ENCODE data around the gene PEX16. TPM values are rescaled to one million over a fixed set of nuclear protein-coding genes. Genes with fewer than 3 reads are reported as not detected.
"Not testable (repeated sequence)": the region's sequence is repeated elsewhere in the genome, so short reads cannot be mapped to it uniquely, and the experiment has no call there.

The PEX16 gene
- total and polyA plus RNA-seq, 4 experiments from 2014 or later, result 49.6 to 71.5 (median 57.9) TPM

- Mint-ChIP-seq H3K9me3 (no peaks in the 10 kb centered on the region), H3K36me3 (peaks cover 0 to 6% of the 10 kb centered on the region in 2 donors), H3K4me1 (peaks cover 5 to 20% (median 12%) of the 10 kb centered on the region in 4 donors), H3K27me3 (peaks cover 3 to 4% of the 10 kb centered on the region in 2 donors), H3K27ac (no peak overlapping the region), H3K4me3 (peak overlapping the region in 1 of 8 donors; percentile 30)
- H3K27me3 ChIP-seq (ENCODE audit: insufficient read depth, low read length), result no peaks in the 10 kb centered on the region
- intact Hi-C loops (cut with micrococcal nuclease), result no loop called here
- H3K36me3 ChIP-seq (ENCODE audit: insufficient read depth, low read length), result no peaks in the 10 kb centered on the region
- H3K4me1 ChIP-seq (ENCODE audit: insufficient read depth, low read length), result peaks cover 4% of the 10 kb centered on the region
- ChIA-PET POLR2A (ENCODE audit: partially characterized antibody) (interaction anchor here (1.3 kb wide), 1 partner anchor 14 kb away, joined by 5 read pairs; the partner anchor contains the start of gene PEX16), CTCF (ENCODE audit: partially characterized antibody) (no interaction called here)
- no peak overlapping the region for H3K27ac ChIP-seq (ENCODE audit: low read depth, low read length)
- no peak overlapping the region for H3K4me3 ChIP-seq (ENCODE audit: low read length in 2 of 2)
- no peaks in the 10 kb centered on the region for H3K9me3 ChIP-seq (ENCODE audit: control insufficient read depth in 1 of 2, low read length in 2 of 2)
- DNase-seq, result no peak
These were observed 13.3 kb downstream of the PEX16 start for GRCh38 chr11:45904309-45904915.

DNA sequence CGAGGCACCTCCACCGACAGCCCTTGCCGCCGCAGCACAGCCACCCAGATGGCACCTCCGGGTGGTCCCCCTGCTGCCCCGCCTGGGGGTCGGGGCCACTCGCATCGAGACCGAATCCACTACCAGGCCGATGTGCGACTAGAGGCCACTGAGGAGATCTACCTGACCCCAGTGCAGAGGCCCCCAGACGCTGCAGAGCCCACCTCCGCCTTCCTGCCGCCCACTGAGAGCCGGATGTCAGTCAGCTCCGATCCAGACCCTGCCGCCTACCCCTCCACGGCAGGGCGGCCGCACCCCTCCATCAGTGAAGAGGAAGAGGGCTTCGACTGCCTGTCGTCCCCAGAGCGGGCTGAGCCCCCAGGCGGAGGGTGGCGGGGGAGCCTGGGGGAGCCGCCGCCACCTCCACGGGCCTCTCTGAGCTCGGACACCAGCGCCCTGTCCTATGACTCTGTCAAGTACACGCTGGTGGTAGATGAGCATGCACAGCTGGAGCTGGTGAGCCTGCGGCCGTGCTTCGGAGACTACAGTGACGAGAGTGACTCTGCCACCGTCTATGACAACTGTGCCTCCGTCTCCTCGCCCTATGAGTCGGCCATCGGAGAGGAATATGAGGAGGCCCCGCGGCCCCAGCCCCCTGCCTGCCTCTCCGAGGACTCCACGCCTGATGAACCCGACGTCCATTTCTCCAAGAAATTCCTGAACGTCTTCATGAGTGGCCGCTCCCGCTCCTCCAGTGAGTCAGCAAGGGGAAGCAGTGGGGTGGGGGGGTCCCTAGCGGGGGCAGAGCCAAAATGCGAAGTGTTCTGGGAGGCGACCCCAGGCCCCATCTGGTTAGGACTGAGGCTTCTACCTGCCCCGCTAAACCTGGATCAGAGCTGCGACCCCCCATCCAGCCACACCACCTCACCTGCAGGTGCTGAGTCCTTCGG is 15.0 kb downstream of the PEX16 start:
- ChIA-PET POLR2A (ENCODE audit: partially characterized antibody) (no interaction called here), CTCF (ENCODE audit: partially characterized antibody) (no interaction called here)
- no peak overlapping the region for H3K27ac ChIP-seq (ENCODE audit: low read depth, low read length)
- Mint-ChIP-seq H3K27ac (no peak overlapping the region), H3K4me1 (peaks cover 5 to 23% (median 8%) of the 10 kb centered on the region in 4 donors), H3K36me3 (peaks cover 0 to 2% of the 10 kb centered on the region in 2 donors), H3K27me3 (peaks cover 9 to 11% of the 10 kb centered on the region in 2 donors), H3K4me3 (no peak overlapping the region), H3K9me3 (no peaks in the 10 kb centered on the region)
- no peak overlapping the region for H3K4me3 ChIP-seq (ENCODE audit: low read length in 2 of 2)
- H3K9me3 ChIP-seq (ENCODE audit: control insufficient read depth in 1 of 2, low read length in 2 of 2), result no peaks in the 10 kb centered on the region
- no peaks in the 10 kb centered on the region for H3K36me3 ChIP-seq (ENCODE audit: insufficient read depth, low read length)
- peaks cover 15% of the 10 kb centered on the region for H3K27me3 ChIP-seq (ENCODE audit: insufficient read depth, low read length)
- peaks cover 13% of the 10 kb centered on the region for H3K4me1 ChIP-seq (ENCODE audit: insufficient read depth, low read length)
- peak in 1 of 5 donors; percentile 38 for DNase-seq
- intact Hi-C loops (cut with micrococcal nuclease), result no loop called here

DNA sequence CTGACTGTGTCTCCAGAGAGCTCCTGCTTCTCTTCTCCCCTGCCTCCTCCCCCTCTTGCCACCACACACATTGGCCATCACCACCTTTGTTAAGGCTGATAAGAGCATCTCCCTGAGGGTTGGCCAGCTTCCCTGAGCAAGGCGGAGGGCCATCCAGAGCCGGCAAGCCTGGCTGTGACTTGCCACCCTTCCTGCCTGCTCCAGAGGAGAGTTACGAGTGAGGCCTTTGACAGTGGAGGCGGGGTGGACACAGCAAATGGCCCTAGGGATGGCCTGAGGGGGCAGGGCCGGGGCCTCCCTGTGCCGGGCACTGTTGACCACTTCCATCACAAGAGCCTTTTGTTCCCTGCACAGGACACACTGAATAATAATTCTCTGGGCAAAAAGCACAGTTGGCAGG is 16.1 kb downstream of the PEX16 start:
- ChIA-PET POLR2A (ENCODE audit: partially characterized antibody) (interaction anchor here (1.5 kb wide), 1 partner anchor 16 kb away, joined by 8 read pairs; the partner anchor contains the start of gene PEX16), CTCF (ENCODE audit: partially characterized antibody) (no interaction called here)
- H3K36me3 ChIP-seq (ENCODE audit: insufficient read depth, low read length), result no peaks in the 10 kb centered on the region
- H3K27ac Mint-ChIP-seq, result peak overlapping the region in 1 of 7 donors; percentile 59
- no peaks in the 10 kb centered on the region for H3K9me3 Mint-ChIP-seq
- H3K4me3 ChIP-seq (ENCODE audit: low read length in 2 of 2), result no peak overlapping the region
- H3K4me3 Mint-ChIP-seq, result peak overlapping the region in 4 of 8 donors; percentile 17 to 55 (median 20)
- H3K9me3 ChIP-seq (ENCODE audit: control insufficient read depth in 1 of 2, low read length in 2 of 2), result no peaks in the 10 kb centered on the region
- peaks cover 0 to 2% of the 10 kb centered on the region in 2 donors for H3K36me3 Mint-ChIP-seq
- peaks cover 13% of the 10 kb centered on the region for H3K4me1 ChIP-seq (ENCODE audit: insufficient read depth, low read length)
- peaks cover 3 to 18% (median 5%) of the 10 kb centered on the region in 4 donors for H3K4me1 Mint-ChIP-seq
- peaks cover 12 to 14% of the 10 kb centered on the region in 2 donors for H3K27me3 Mint-ChIP-seq
- DNase-seq, result peak in 1 of 5 donors; percentile 22
- intact Hi-C loops (cut with micrococcal nuclease), result no loop called here
- no peak overlapping the region for H3K27ac ChIP-seq (ENCODE audit: low read depth, low read length)
- H3K27me3 ChIP-seq (ENCODE audit: insufficient read depth, low read length), result peaks cover 17% of the 10 kb centered on the region

DNA sequence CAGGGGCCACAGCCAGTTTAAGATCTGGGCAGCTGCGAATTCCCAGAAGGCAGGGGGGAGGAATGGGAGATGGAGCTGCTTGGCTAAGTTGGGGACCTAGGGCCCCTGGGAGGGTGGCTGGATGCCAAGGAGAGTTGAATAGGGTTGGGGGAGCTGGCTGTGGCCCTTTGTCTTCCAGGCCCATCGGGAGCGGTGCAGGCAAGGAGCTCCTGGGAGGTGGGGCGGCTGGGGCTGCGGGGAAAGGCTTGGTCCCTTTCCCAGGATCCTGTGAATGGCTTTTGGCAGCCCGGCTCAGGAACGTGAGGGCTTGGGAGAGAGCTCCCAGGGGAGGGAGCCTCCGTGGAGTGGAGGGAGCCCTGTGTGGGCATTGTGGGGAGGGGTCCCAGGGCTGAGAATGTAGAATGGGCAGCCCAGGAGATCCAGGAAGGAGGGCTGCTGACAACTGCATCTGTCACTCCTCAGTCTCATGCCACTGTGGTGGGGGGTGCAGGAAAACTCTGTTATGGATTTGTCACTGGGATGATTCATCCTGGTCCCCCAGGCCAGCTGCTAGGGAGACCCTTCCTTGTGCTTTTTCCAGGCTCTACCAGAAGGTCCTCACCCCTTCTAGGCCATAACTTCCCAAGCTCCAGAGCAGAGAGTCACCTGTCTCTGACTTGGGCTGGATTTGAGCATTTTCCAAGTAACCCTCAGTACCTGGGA is 16.6 kb downstream of the PEX16 start:
- DNase-seq, result peak in 1 of 5 donors; percentile 24
- Histone ChIP-seq H3K27ac (ENCODE audit: low read depth, low read length) (no peak overlapping the region), H3K4me1 (ENCODE audit: insufficient read depth, low read length) (peaks cover 13% of the 10 kb centered on the region), H3K27me3 (ENCODE audit: insufficient read depth, low read length) (peaks cover 17% of the 10 kb centered on the region), H3K4me3 (ENCODE audit: low read length in 2 of 2) (no peak overlapping the region), H3K36me3 (ENCODE audit: insufficient read depth, low read length) (no peaks in the 10 kb centered on the region), H3K9me3 (ENCODE audit: control insufficient read depth in 1 of 2, low read length in 2 of 2) (no peaks in the 10 kb centered on the region)
- intact Hi-C loops (cut with micrococcal nuclease), result no loop called here
- Mint-ChIP-seq H3K27ac (peak overlapping the region in 5 of 7 donors; percentile 11 to 68 (median 59)), H3K4me1 (peaks cover 0 to 14% (median under 1%) of the 10 kb centered on the region in 4 donors), H3K9me3 (no peaks in the 10 kb centered on the region), H3K27me3 (peaks cover 12 to 14% of the 10 kb centered on the region in 2 donors), H3K36me3 (no peaks in the 10 kb centered on the region), H3K4me3 (peak overlapping the region in 7 of 8 donors; percentile 26 to 71 (median 60))
- ChIA-PET POLR2A (ENCODE audit: partially characterized antibody) (interaction anchor here (0.8 to 1.5 kb wide), 2 partner anchors 16 to 29 kb away, joined by 4 to 8 read pairs; partner anchors contain the start of gene PEX16), CTCF (ENCODE audit: partially characterized antibody) (no interaction called here)

GRCh38 chr11:45900175-45900800 is 17.4 kb downstream of the PEX16 start:
- H3K9me3 Mint-ChIP-seq; H3K9me3 ChIP-seq (ENCODE audit: control insufficient read depth in 1 of 2, low read length in 2 of 2); H3K36me3 Mint-ChIP-seq; CTCF ChIA-PET (ENCODE audit: partially characterized antibody); H3K27ac ChIP-seq (ENCODE audit: low read depth, low read length); H3K4me3 ChIP-seq (ENCODE audit: low read length in 2 of 2); H3K36me3 ChIP-seq (ENCODE audit: insufficient read depth, low read length); intact Hi-C loops (cut with micrococcal nuclease): not testable (repeated sequence)
- H3K27ac Mint-ChIP-seq, result peak overlapping the region in 3 of 7 donors; percentile 11 to 67 (median 37)
- peak overlapping the region; percentile 21 to 71 (median 58) for H3K4me3 Mint-ChIP-seq
- H3K27me3 ChIP-seq (ENCODE audit: insufficient read depth, low read length), result peaks cover 17% of the 10 kb centered on the region
- peaks cover 12 to 14% of the 10 kb centered on the region in 2 donors for H3K27me3 Mint-ChIP-seq
- peaks cover 0 to 14% (median 0%) of the 10 kb centered on the region in 4 donors for H3K4me1 Mint-ChIP-seq
- H3K4me1 ChIP-seq (ENCODE audit: insufficient read depth, low read length), result peaks cover 13% of the 10 kb centered on the region
- DNase-seq, result peak in 1 of 5 donors; percentile 17
- POLR2A ChIA-PET (ENCODE audit: partially characterized antibody), result interaction anchor here (0.8 to 1.5 kb wide), 2 partner anchors 17 to 29 kb away, joined by 4 to 8 read pairs; partner anchors contain the start of gene PEX16

DNA sequence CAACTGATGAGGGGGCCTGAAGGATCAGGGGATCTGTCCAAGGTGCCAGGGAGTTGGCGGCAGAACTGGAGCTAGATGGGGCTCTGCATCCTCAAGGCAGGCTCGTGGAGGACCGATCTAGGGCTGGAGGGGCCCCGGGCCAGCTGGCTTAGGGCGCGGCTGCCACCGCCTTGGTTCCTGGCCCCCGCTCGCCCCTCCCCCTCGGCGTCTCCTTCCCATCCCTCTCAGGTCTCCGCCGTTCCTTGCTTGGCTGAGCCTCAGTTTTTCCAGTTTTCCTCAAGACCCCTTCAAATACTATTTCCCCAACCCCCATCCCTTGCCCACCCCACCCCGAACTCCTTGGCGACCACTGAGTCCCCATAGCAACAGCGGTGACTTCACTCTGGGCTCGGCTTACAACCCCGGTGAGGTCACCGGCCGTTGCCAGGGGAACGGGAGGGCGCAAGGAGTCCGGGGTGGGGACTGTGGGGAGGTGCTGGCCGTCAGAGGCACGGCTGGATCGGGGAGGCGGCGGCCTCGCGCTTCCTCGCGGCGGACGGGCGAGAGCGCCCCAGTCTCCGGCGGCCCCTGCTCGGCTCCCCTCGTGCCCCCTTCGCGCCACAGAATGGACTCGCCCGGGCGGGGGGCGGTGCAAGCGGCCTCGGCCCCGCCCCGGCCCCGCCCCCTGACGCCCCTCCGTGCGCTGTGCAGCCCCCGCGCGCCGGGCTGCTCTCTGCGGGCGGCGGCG is 18.1 kb downstream of the PEX16 start:
- peaks cover 13% of the 10 kb centered on the region for H3K4me1 ChIP-seq (ENCODE audit: insufficient read depth, low read length)
- intact Hi-C loops (cut with micrococcal nuclease), result loop anchor here (2.0 kb wide), 1 partner anchor 15 kb away; the partner anchor contains the start of gene MAPK8IP1
- no peaks in the 10 kb centered on the region for H3K36me3 Mint-ChIP-seq
- H3K4me3 Mint-ChIP-seq, result peak overlapping the region; percentile 48 to 81 (median 71)
- H3K27me3 Mint-ChIP-seq, result peaks cover 19 to 20% of the 10 kb centered on the region in 2 donors
- POLR2A ChIA-PET (ENCODE audit: partially characterized antibody), result interaction anchor here (1.2 kb wide), 1 partner anchor 18 kb away, joined by 3 read pairs; the partner anchor contains the start of gene PEX16
- H3K4me3 ChIP-seq (ENCODE audit: low read length in 2 of 2), result peak overlapping the region in 1 of 2 donors; percentile 32
- peaks cover 21% of the 10 kb centered on the region for H3K27me3 ChIP-seq (ENCODE audit: insufficient read depth, low read length)
- DNase-seq, result peak; percentile 53 to 81 (median 59)
- H3K4me1 Mint-ChIP-seq, result peaks cover 0 to 14% (median 0%) of the 10 kb centered on the region in 4 donors
- no peak overlapping the region for H3K27ac ChIP-seq (ENCODE audit: low read depth, low read length)
- no peaks in the 10 kb centered on the region for H3K36me3 ChIP-seq (ENCODE audit: insufficient read depth, low read length)
- H3K9me3 ChIP-seq (ENCODE audit: control insufficient read depth in 1 of 2, low read length in 2 of 2), result no peaks in the 10 kb centered on the region
- CTCF ChIA-PET (ENCODE audit: partially characterized antibody), result no interaction called here
- peak overlapping the region; percentile 9 to 80 (median 32) for H3K27ac Mint-ChIP-seq
- peaks cover 0 to 3% (median 0%) of the 10 kb centered on the region in 8 donors for H3K9me3 Mint-ChIP-seq
